Measurements from ENCODE around the gene PDE10A.

The PDE10A gene

DNA sequence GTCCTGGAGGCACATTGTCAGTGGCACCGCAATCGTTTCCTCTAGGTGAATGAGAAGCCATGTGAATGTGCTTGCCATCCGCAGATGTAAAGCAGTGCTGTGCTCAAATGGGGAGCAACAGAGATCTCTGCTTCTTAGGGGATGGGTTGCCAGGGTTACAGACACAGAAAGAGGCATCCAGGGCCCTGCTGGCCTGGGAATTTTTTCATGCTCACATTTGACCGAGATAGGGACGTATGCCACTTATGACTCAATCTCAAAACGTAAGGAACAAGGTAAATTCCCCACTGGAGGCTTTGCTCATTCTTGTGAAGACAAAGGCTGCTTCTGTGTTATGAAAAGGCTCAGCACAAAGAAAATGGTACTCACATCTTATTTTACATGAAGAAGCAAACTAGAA lies 364.6 kb downstream of the PDE10A start:
- no peak for DNase-seq (ENCODE audit: low read depth)
- TF ChIP-seq, protein P1, sequence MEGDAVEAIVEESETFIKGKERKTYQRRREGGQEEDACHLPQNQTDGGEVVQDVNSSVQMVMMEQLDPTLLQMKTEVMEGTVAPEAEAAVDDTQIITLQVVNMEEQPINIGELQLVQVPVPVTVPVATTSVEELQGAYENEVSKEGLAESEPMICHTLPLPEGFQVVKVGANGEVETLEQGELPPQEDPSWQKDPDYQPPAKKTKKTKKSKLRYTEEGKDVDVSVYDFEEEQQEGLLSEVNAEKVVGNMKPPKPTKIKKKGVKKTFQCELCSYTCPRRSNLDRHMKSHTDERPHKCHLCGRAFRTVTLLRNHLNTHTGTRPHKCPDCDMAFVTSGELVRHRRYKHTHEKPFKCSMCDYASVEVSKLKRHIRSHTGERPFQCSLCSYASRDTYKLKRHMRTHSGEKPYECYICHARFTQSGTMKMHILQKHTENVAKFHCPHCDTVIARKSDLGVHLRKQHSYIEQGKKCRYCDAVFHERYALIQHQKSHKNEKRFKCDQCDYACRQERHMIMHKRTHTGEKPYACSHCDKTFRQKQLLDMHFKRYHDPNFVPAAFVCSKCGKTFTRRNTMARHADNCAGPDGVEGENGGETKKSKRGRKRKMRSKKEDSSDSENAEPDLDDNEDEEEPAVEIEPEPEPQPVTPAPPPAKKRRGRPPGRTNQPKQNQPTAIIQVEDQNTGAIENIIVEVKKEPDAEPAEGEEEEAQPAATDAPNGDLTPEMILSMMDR (conservative IDR thresholded peaks at IDR 0.05; ENCODE audit: control insufficient read depth, insufficient read depth, low read depth, low read length): no peak
- H3K4me3 ChIP-seq (ENCODE audit: control insufficient read depth, low read depth, low read length): no peak overlapping the region

DNA sequence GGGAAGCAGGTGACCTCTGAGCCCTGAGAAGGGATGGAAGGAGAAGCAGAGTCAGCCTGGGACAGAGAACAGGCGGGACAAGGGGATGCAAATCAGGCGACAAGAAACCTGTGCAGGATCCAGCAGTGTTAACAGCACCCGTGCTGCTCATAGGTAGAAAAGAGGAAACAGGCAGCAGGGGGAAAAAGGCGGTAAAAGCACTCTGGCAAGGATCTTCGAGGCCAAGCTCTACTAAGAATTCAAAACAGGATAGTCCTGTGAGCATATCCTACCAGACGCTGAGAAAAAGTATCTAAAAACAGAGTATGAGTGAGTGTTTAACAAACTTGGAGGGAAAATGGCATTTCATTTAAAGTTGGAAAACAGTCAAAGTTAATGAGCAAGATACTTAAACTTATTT lies 370.4 kb downstream of the PDE10A start:
- no peak overlapping the region for H3K4me3 ChIP-seq (ENCODE audit: control insufficient read depth, low read depth, low read length)
- DNase-seq (ENCODE audit: low read depth): no peak
- TF ChIP-seq, protein P1 (conservative IDR thresholded peaks at IDR 0.05; ENCODE audit: control insufficient read depth, insufficient read depth, low read depth, low read length): no peak

Data from fibroblast of mammary gland (primary cell).